Neural cell (in vitro differentiated cells): ENCODE data around the gene EMD. TPM values are rescaled to one million over a fixed set of nuclear protein-coding genes. Genes with fewer than 3 reads are reported as not detected.

ENCODE experiments used
- H2AFZ ChIP-seq: fragments of 200-600, 300-800 bp; sonication (generic), shearing (Covaris generic); 2 replicates; pipeline ENCODE4 v1.6.0; 2014; ENCODE audit warnings: low read depth, mild to moderate bottlenecking, antibody characterized with exemption, low read length, moderate library complexity
- H3F3A ChIP-seq: fragments of 200-600 bp; shearing (Covaris generic); 2 replicates; pipeline ENCODE4 v1.6.1; 2016; ENCODE audit warnings: mild to moderate bottlenecking, moderate library complexity, mixed read lengths, antibody characterized with exemption, low read length; ENCODE audit not compliant: insufficient read depth, poor library complexity, severe bottlenecking
- H3K27ac ChIP-seq: fragments of 200-600, 300-800 bp; sonication (generic), shearing (Covaris generic); 2 replicates; pipeline ENCODE4 v1.5.1; 2014; ENCODE audit warnings: mild to moderate bottlenecking, low read length, moderate library complexity
- H3K27me3 ChIP-seq: fragments of 300-800, 200-600 bp; sonication (generic), shearing (Covaris generic); 2 replicates; pipeline ENCODE4 v1.6.0; 2014; ENCODE audit warnings: mild to moderate bottlenecking, low read depth, low read length, moderate library complexity; ENCODE audit not compliant: insufficient read depth
- H3K36me3 ChIP-seq: fragments of 300-800, 200-600 bp; sonication (generic), shearing (Covaris generic); 2 replicates; pipeline ENCODE4 v1.5.1; 2014; ENCODE audit warnings: mild to moderate bottlenecking, antibody characterized with exemption, low read length, moderate library complexity; ENCODE audit not compliant: insufficient read depth
- H3K4me2 ChIP-seq: fragments of 300-800, 200-600 bp; sonication (generic), shearing (Covaris generic); 2 replicates; pipeline ENCODE4 v1.6.0; 2014; ENCODE audit warnings: mild to moderate bottlenecking, low read length
- H3K4me3 ChIP-seq: fragments of 300-800, 200-600 bp; sonication (generic), shearing (Covaris generic); 2 replicates; pipeline ENCODE4 v1.5.1; 2014; ENCODE audit warnings: mild to moderate bottlenecking, low read length, moderate library complexity
- H3K79me2 ChIP-seq: fragments of 200-600 bp; shearing (Covaris generic); replicated peaks from 2 replicates; pipeline ENCODE4 v1.6.0; 2014; ENCODE audit warnings: mild to moderate bottlenecking, low read length, moderate library complexity; ENCODE audit not compliant: insufficient read depth
- H3K9ac ChIP-seq: fragments of 300-800, 200-600 bp; sonication (generic), shearing (Covaris generic); 2 replicates; pipeline ENCODE4 v1.6.1; 2016; ENCODE audit warnings: mild to moderate bottlenecking, low read length, mixed read lengths
- H3K9me2 ChIP-seq: fragments of 200-600 bp; shearing (Covaris generic); 2 replicates; pipeline ENCODE4 v1.6.1; 2016; ENCODE audit warnings: mild to moderate bottlenecking, low read length, mixed read lengths; ENCODE audit not compliant: insufficient read depth
- H3K9me3 ChIP-seq: fragments of 200-600, 300-800 bp; sonication (generic), shearing (Covaris generic); 2 replicates; pipeline ENCODE4 v1.6.1; 2016; ENCODE audit warnings: mild to moderate bottlenecking, mixed run types, low read length, moderate library complexity, mixed read lengths
- H4K20me1 ChIP-seq: fragments of 200-600 bp; shearing (Covaris generic); 2 replicates; pipeline ENCODE4 v1.6.1; 2016; ENCODE audit warnings: mild to moderate bottlenecking, mixed run types; ENCODE audit not compliant: insufficient read depth
- EP300 ChIP-seq: fragments of 450-650 bp; conservative IDR thresholded peaks from 2 replicates; pipeline ENCODE4 v1.6.1; 2014; ENCODE audit warnings: antibody characterized with exemption, mild to moderate bottlenecking, moderate library complexity; ENCODE audit not compliant: poor library complexity, severe bottlenecking
- EZH2 ChIP-seq: fragments of 200-600, 300-800 bp; shearing (Covaris generic), sonication (generic); IDR thresholded peaks from 2 replicates; pipeline ENCODE4 v1.6.1; 2014; ENCODE audit warnings: antibody characterized with exemption, low read length, borderline replicate concordance, mild to moderate bottlenecking; ENCODE audit not compliant: insufficient read depth, poor library complexity, severe bottlenecking
- MXI1 ChIP-seq: fragments of 450-650 bp; conservative IDR thresholded peaks from 2 replicates; pipeline ENCODE4 v1.6.1; 2014; ENCODE audit warnings: antibody characterized with exemption, mild to moderate bottlenecking; ENCODE audit not compliant: poor library complexity, severe bottlenecking
- POLR2AphosphoS5 ChIP-seq: IDR thresholded peaks from 2 replicates; pipeline ENCODE4 v1.6.1; 2012
- RAD21 ChIP-seq: fragments of 450-650 bp; conservative IDR thresholded peaks from 2 replicates; pipeline ENCODE4 v1.6.1; 2014; ENCODE audit warnings: antibody characterized with exemption, mild to moderate bottlenecking, moderate library complexity
- SMC3 ChIP-seq: fragments of 450-650 bp; conservative IDR thresholded peaks from 2 replicates; pipeline ENCODE4 v1.6.1; 2014; ENCODE audit warnings: antibody characterized with exemption, mild to moderate bottlenecking, moderate library complexity; ENCODE audit not compliant: poor library complexity
- TAF1 ChIP-seq: IDR thresholded peaks from 2 replicates; pipeline ENCODE4 v1.6.1; 2012; ENCODE audit warnings: low read depth
- polyA plus RNA-seq: library from polyadenylated mRNA; depleted of rRNA; stranded (reverse); fragments of >200 nt; gene quantifications from 2 replicates; pipeline ENCODE4 v1.2.3, GENCODE V29; 2014
- TF ChIP-seq, protein P1 (sequence below): fragments of 450-650 bp; IDR thresholded peaks from 2 replicates; pipeline ENCODE4 v1.5.1; 2014; ENCODE audit warnings: antibody characterized with exemption, mild to moderate bottlenecking, moderate library complexity; ENCODE audit not compliant: poor library complexity, severe bottlenecking
- TF ChIP-seq, protein P2 (sequence below): IDR thresholded peaks from 2 replicates; pipeline ENCODE4 v1.6.1; 2012; ENCODE audit warnings: borderline replicate concordance

Gene EMD
- polyA plus RNA-seq, 1 donor from 2014 or later: 67.9 TPM

DNA sequence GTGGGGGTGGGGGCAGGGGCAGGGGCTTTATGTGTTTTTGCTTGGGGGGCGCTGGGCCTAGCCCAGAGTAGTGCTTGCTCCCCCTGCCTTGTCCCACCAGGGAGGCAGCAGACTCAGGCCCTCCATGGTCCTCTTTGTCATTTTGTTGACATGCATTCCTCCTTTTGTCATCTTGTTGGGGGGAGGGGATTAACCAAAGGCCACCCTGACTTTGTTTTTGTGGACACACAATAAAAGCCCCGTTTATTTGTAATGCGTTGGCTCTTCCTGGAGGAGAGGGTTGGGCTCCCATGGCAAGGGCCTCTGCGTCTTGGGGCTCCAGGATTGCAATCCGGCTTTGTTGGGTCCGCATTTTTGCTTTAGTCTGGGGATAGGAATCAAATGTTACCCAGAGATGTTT, 2.2 kb downstream of the EMD start:
- no peak for TF ChIP-seq RAD21
- TF ChIP-seq TAF1: no peak
- TF ChIP-seq POLR2AphosphoS5: no peak
- no peak for TF ChIP-seq EZH2
- TF ChIP-seq, protein P1, sequence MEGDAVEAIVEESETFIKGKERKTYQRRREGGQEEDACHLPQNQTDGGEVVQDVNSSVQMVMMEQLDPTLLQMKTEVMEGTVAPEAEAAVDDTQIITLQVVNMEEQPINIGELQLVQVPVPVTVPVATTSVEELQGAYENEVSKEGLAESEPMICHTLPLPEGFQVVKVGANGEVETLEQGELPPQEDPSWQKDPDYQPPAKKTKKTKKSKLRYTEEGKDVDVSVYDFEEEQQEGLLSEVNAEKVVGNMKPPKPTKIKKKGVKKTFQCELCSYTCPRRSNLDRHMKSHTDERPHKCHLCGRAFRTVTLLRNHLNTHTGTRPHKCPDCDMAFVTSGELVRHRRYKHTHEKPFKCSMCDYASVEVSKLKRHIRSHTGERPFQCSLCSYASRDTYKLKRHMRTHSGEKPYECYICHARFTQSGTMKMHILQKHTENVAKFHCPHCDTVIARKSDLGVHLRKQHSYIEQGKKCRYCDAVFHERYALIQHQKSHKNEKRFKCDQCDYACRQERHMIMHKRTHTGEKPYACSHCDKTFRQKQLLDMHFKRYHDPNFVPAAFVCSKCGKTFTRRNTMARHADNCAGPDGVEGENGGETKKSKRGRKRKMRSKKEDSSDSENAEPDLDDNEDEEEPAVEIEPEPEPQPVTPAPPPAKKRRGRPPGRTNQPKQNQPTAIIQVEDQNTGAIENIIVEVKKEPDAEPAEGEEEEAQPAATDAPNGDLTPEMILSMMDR: no peak
- TF ChIP-seq SMC3: no peak
- TF ChIP-seq, protein P2, sequence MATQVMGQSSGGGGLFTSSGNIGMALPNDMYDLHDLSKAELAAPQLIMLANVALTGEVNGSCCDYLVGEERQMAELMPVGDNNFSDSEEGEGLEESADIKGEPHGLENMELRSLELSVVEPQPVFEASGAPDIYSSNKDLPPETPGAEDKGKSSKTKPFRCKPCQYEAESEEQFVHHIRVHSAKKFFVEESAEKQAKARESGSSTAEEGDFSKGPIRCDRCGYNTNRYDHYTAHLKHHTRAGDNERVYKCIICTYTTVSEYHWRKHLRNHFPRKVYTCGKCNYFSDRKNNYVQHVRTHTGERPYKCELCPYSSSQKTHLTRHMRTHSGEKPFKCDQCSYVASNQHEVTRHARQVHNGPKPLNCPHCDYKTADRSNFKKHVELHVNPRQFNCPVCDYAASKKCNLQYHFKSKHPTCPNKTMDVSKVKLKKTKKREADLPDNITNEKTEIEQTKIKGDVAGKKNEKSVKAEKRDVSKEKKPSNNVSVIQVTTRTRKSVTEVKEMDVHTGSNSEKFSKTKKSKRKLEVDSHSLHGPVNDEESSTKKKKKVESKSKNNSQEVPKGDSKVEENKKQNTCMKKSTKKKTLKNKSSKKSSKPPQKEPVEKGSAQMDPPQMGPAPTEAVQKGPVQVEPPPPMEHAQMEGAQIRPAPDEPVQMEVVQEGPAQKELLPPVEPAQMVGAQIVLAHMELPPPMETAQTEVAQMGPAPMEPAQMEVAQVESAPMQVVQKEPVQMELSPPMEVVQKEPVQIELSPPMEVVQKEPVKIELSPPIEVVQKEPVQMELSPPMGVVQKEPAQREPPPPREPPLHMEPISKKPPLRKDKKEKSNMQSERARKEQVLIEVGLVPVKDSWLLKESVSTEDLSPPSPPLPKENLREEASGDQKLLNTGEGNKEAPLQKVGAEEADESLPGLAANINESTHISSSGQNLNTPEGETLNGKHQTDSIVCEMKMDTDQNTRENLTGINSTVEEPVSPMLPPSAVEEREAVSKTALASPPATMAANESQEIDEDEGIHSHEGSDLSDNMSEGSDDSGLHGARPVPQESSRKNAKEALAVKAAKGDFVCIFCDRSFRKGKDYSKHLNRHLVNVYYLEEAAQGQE: no peak
- TF ChIP-seq MXI1: no peak
- TF ChIP-seq EP300: no peak
- Histone ChIP-seq H3K79me2 (peaks cover 9% of the 10 kb centered on the region), H3K27me3 (no peaks in the 10 kb centered on the region), H3K27ac (no peak overlapping the region), H3F3A (no peaks in the 10 kb centered on the region), H3K4me2 (no peak overlapping the region), H3K36me3 (no peaks in the 10 kb centered on the region), H3K4me3 (no peak overlapping the region), H3K9me3 (no peaks in the 10 kb centered on the region), H2AFZ (no peak overlapping the region), H3K9ac (no peak overlapping the region), H4K20me1 (no peaks in the 10 kb centered on the region), H3K9me2 (no peaks in the 10 kb centered on the region)

DNA sequence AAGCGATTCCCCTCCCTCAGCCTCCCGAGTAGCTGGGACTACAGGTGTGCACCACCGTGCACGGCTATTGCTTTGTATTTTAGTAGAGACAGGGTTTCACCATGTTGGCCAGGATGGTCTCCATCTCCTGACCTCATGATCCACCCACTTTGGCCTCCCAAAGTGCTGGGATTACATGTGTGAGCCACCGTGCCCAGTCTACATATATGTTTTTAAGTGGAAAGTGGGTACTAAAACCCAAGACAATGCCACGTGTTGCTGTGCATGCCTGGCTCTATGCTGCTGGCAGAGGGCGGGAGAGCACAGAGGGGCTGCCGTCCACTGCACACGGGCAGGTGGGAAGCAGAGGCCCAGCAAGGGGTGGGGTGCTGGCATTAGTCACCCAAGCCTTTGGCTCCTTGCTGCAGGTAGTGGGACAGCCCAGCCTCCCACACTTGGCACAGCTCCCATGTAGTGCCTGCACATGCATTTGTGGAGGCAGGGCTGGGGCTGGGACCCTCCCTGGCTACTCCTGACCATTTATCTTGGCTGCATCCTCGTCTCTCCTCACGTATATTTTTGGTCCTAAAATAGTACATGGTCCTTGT, 3.5 kb downstream of the EMD start:
- H3K9ac ChIP-seq: no peak overlapping the region
- H3K4me2 ChIP-seq: no peak overlapping the region
- TF ChIP-seq RAD21 (no peak), EZH2 (no peak), POLR2AphosphoS5 (no peak), TAF1 (no peak), EP300 (no peak), MXI1 (no peak), SMC3 (no peak)
- TF ChIP-seq, protein P2: no peak
- TF ChIP-seq, protein P1: no peak
- H3K27ac ChIP-seq: no peak overlapping the region
- H3K36me3 ChIP-seq: no peaks in the 10 kb centered on the region
- H2AFZ ChIP-seq: no peak overlapping the region
- no peaks in the 10 kb centered on the region for H3K9me3 ChIP-seq
- no peaks in the 10 kb centered on the region for H3K27me3 ChIP-seq
- no peaks in the 10 kb centered on the region for H3K9me2 ChIP-seq
- H3K4me3 ChIP-seq: no peak overlapping the region
- H3K79me2 ChIP-seq: peaks cover 9% of the 10 kb centered on the region
- H4K20me1 ChIP-seq: no peaks in the 10 kb centered on the region
- no peaks in the 10 kb centered on the region for H3F3A ChIP-seq
